Germinal center (tissue), 1 donor: ENCODE measurements around the gene SGO1.
"Not testable (repeated sequence)": the region's sequence is repeated elsewhere in the genome, so short reads cannot be mapped to it uniquely, and the experiment has no call there.

ENCODE experiments used
- DNase-seq: peaks from one replicate; pipeline ENCODE4 v3.0.0; 2012; ENCODE audit warnings: mixed read lengths, low spot score

The SGO1 gene

DNA sequence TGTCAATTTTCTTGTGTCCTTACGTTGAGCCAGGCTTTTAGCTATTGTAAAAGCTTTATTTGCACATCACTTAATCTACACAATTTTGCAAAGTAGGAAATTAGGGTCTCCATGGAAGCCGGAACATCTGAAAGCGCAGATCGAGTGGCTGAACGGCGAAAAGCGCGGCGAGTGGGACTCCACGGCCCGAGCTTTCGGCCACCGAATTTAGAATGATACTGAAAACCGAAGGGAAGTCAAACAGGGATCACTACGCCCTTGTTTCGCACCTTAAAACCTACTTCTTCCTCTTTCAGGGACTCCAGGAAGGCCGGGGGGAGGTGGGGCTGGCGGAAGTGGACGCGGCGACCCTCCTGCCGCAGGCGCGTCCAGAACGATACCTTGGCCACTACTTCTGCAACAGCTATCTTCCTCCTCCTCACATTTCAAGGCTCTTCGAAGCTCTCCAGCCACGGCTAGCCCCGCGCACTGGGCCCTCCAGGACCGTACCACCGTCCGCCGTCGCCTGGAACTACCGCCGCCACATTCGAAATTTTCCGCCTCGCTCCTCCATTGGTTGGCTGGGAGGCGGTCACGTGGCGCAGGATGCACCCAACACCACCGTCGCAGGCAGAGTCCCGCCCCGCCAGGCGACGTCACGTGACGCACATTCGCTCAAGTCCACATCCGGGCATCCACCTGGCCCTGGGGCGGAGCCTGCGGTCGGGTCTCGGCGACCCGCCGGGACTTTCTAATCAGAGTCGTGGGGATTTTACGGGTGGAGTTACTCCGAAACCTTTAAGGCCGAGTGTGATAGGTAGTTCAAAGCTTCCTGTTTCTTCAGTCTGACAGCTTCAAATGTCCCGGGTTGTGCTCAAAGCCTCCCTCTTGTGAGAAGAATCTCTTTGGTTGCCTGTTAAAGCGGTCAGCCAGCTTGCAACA, at the start of gene SGO1:
TSS of gene SGO1 (minus strand) at position 528 of the 921 bp plus-strand sequence. CDS start 2,179 bp downstream, outside the sequence.
- DNase-seq = peak; percentile 98

DNA sequence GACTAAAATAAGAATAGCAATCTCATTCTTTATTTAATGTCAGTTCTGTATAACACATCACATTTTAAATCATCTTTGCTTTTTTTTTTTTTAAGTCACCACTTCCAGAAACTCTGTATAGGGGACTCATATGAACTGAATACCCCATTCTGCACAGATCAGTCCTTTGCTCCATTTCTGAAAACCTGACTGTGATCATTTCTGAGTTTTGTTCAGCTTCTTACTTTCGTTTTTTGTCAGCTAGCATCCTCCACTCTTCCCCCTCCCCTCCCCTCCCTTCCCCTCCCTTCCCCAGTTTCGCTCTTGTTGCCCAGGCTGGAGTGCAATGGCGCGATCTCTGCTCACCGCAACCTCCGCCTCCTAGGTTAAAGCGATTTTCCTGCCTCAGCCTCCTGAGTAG, 49.8 kb upstream of the SGO1 start:
- no peak for DNase-seq

DNA sequence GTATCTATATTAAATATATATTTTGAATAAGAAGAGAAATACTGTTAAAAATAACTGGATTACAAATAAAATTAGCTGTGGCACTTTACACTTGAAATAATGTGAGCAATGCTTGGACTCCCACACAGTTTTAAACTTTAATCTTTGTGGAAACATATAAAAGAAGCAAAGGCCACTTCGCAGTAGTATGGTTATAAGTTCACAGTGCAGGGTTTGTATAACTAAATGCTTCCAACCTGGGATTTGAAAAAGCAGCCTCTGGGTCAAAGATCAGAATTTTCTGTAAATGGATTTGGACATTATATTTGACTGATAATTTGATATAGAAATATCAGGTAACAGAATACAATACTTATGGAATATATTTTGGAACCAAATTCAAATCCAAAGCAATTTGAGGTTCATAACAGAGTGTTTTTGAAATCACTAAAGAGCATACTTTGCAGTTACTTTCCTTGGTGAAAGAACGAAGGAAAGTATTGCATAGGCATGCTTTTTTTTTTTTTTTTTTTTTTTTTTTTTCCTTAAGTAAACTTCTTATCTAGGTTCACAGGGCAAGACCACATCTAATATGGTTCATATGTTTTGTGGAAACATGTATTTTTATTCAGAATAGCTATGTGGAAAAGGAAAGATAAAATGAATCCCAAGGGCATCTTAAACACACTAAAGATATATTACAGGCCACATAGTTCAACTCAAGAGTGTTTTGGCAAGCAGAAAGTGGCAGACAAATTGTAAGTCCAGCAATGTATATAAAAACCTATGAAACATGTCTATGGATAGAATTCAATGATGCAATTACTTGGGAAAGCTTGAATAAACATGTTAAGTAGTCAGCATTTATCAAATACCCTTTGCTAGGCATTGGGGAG, 47.1 kb upstream of the SGO1 start:
- no peak for DNase-seq

DNA sequence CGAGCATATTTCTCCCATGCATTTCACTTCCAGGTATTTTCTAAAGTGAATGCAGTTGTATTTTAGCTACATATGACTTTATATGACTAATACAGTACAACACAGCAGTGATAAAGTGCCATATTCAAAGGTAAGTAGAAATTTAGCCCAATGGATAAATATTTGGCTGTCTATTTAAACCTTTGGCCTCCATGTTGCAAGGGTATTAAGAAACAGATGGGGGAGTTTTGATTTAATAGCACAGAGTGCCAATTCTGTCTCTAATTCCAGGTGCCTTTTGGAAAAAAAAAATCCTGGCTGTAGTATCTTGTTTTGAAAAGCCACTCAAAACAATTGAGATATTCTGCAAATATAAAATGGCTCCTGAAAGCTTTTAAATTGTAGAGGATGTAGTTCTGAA, 44.9 kb upstream of the SGO1 start:
- no peak for DNase-seq

DNA sequence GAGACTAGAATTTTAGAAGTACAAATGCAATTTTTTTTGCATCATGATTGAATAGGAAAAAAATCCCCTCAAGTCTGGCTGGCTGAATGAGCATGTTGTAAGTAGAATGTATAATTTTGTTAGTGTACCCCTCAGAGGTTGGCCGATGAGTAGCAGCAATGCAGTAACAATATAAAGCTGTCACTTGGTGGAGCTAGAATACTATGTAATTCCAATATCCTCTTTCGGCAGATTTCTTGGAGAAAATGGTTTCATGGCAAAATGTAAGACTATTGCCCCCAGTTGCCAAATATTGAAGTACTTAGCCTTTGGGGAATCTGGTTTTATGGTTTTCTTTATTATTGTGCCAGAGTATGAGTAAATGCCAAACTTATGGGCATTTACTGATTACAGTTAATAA, 39.8 kb upstream of the SGO1 start:
- no peak for DNase-seq

DNA sequence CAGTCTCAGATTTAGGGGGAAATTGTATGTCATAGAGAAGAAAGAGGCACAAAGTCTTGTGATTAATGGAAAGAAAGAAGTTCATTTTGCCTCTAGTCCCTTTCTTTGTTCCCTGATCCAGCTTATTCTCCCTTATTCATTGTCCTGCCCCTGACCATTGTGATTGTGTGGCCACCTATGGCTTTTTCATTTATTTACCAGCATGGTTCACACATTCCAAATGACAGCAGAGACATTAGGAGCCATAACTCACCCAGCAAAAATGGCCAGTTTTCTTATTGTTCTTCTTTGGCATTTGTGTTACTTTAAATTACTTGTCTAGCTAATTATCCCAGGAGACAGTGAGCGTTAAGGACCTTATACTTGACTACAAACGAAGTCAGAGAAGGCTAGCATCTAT, 36.3 kb upstream of the SGO1 start:
- no peak for DNase-seq

DNA sequence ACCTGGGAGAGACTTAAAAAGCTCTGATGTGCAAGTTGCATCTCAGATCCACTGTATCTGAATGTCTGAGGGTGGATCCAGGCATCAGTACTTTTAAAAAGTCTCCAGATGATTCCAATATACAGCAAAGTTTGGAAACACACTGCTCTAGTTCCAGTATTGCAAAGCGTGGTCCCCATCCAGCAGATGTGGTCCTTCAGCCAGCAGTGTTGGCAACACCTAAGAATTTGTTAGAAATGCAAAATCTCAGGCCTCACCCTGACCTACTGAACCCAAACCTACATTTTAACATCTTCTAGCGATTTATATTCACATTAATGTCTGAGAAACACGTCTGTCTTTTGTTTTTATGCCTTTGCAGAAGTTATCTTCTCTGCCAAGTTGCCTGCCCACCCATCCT, 32.2 kb upstream of the SGO1 start:
- no peak for DNase-seq

DNA sequence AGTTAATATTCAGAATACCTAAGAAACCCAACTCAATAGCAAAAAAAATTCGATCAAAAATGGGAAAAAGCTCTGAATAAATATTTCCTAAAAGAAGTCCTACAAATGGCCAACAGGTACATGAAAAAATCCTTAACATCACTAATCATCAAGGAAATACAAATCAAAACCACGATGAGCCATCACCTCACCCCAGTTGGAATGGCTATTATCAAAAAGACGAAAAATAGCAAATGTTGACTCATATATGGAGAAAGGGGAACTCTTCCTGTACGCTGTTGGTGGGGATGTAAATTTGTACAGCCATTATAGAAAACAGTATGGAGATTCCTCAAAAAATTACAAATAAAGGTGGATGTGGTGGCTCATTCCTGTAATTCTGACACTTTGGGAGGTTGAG, 29.6 kb upstream of the SGO1 start:
- DNase-seq = no peak

DNA sequence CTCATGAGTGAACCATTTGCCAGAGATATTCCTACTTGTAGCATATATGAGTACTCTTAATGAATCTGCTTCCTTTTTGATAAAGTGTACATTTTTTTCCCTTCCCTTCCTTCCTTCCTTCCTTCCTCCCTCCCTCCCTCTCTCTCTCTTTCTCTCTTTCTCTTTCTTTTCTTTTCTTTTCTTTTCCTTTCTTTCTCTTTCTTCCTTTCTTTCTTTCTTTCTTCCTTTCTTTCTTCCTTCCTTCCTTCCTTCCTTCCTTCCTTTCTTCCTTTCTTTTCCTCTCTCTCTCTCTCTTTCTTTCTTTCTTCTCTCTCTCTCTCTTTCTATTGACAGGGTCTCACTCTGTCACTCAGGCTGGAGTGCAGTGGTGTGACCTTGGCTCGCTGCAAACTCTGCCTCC, 27.5 kb upstream of the SGO1 start:
- not testable (repeated sequence) for DNase-seq

DNA sequence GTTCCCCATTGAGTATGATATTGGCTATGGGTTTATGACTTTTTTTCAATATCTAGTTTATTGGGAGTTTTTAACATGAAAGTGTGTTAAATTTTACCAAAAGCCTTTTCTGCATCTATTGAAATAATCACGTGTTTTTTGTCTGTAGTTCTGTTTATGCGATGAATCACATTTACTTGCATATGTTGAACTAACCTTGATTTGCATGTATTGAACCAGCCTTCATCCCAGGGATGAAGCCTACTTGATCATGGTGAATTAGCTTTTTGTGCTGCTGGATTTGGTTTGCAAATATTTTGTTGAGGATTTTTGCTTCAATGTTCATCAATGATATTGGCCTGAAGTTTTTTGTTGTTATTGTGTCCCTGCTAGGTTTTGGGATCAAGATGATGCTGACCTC, 21.9 kb upstream of the SGO1 start:
- DNase-seq = not testable (repeated sequence)

DNA sequence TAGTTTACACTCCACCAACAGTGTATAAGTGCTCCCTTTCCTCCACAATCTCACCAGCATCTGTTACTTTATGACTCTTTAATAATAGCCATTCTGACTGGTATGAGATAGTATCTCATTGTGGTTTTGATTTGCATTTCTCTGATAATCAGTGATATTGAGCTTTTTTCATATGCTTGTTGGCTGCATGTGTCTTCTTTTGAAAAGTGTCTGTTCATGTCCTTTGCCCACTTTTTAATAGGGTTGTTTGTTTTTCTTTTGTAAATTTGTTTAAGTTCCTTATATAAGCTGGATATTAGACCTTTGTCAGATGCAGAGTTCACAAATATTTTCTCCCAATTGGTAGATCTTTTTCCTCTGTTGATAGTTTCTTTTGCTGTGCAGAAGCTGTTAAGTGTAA, 19.9 kb upstream of the SGO1 start:
- not testable (repeated sequence) for DNase-seq

DNA sequence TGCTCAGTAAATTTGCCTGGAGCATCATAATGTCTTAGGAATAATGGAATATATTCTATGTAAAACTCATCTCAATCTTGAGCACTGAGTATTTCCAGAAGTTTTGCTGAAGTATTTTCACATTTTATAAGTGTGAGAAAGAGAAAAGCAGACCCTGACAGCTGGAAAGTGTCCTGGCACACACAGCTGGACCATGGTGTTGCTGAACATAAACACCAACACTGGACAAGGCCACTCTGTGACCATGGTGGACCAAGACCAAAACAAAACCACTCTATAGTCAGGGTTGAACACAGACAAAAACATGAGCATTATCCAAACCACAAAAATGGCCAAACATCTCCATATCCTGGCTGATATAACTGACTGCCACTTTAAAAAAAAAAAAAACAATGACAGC, 15.1 kb upstream of the SGO1 start:
- no peak for DNase-seq

DNA sequence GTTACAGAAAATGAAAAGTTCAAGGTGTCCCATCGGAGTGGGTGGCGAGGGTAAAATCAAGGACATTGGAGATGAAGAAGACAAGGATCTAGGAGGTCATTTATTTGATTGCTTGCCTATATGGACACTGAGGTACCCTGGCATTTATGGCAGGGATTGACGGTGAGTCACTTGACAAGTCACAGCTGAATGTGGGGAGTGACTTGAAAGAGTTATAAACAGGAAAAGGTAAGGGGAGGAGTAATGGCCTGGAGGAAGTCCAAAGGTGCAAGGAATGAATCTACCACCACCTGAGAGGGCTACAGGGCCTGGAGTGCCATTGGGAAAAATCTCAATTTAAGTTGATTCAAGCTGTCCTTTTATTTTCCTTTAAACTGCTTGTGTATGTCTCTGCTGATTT, 11.8 kb upstream of the SGO1 start:
- no peak for DNase-seq

DNA sequence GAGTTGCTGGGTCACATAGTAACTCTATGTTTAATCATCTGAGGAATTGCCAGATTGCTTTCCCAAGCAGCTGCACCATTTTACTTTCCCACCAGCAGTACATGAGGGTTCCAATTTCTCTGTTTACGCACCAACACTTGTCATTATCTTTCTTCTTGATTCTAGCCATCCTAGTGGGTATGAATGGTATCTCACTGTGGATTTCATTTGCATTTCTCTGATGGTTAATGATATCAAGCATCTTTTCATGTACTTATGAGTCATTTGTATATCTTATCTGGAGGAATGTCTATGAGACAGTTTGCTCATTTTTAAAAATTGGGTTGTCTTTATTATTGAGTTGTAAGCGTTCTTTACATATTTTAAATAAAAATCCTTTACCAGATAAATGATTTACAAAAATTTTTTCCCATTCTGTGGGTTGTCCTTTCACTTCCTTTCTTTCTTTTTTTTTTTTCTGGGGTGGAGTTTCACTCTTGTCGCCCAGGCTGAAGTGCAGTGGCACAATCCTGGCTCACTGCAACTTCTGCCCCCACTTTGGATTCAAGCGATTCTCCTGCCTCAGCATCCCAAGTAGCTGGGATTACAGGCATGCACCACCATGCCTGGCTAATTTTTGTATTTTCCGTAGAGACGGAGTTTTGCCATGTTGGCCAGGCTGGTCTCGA, 8.9 kb upstream of the SGO1 start:
- DNase-seq = no peak

DNA sequence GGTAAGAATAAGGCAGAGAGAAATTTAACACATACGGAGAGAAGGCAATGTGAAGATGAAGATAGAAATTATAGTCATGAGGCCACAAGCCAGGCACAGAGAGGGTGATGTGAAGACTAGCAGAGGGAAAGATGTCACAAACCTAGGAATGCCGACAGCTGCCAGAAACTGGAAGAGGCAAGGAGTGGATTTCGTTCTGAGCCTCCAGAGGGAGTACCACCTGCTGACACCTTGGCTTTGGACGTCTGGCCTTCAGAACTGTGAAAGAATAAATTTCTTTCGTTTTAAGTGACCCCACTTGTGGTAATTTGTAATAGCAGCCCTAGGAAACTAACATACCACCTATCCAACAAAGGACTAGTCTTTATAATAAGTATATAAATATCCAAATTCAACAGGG, 5.0 kb upstream of the SGO1 start:
- DNase-seq = no peak

DNA sequence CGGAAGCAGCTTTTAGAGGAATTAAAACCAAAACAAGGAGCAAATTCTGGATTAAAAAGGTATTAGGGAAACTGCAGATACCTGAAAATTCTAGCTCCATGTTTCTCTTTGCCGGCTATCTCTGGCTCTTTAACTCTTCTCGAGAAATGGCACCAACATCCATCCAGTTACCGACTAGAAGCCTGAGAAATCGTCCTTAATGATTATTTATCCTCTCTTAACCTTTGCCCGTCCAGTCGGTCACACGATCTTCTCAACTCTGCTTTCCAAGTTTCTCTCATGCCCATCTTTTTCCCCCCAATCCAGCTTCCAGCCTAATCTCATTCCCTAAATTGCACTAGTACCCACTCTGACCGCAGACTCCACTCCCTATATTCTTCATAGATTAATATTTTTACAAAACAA, 596 bp upstream of the SGO1 start:
- DNase-seq = no peak

DNA sequence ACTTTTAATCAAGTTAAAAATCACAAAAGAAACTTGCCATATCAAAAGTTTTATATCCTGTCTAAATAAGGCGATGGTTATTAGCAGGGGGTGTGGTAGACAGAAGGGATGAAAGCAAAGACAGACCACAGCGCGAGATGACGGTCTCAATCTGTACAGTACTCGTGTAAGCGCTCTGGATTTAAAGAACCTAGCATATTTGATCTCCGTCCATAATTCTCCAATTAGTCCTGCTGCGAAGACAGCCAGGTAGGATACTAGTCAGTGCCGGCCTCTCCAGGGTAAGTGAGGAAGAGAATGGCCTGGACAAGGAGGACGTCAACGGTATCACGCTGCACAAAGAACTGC, 701 bp downstream of the SGO1 start:
- DNase-seq = peak; percentile 11

DNA sequence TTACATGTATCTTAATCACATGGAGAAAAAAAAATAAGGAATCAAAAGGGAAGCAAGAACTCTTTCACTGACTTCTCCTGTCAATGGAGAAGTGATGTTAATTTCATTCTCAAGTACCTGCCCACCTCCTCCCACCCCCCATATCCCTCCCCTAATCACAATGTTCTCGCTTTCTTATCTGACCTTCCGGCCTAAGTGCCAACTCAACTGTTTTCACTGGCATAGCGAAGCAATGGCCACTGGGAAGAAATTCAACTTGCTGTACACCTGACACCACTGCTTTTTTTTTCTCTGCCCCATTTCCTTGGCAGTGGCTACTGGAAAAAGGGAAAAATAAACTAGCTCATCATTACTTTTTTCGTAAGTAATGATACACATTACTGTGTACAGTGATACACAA, 3.8 kb downstream of the SGO1 start:
- no peak for DNase-seq

DNA sequence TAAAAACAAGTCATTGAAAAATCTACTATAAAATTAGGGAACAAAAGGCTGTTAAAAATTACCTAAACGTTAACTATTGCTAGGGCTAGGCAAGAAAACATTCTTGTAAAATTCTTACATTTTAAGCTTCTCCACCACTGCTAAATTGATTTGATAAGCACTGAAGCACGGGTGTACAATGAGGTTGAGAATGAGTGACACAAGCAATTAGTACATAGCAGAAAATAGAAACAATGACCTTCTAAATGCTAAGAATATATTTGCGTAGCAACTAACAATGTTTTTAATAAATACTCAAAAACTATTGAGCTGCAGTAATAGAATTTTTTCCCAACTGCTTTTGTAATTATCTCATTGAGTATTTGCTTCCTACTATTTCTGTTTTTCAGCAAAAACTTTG, 4.7 kb downstream of the SGO1 start:
- no peak for DNase-seq

DNA sequence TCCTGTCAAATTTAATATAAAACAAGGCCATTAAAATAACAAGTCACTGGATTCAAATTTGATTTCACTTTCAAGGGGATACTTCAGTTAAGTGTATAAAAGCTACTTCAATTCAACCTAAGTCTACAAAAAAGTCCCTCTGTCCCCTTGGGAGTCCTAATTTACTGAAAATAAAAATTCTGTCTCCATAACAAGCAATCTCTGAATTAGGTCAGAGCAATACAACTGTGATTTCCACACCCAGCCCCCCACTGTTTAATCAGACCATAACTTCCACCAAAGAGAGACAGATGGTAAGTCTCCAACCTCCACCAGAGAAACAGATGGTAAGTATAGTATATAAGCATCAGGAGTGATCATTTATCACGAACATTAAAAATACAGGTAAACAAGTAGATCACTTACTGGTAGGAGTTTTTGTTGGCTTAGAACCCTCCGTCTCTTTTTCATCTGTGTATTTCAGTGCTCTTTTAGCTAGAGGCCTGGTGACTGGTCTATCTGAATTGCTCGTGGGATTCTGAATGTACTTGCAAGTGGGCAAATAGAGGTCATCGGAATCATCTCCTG, 12.1 kb downstream of the SGO1 start:
- no peak for DNase-seq

DNA sequence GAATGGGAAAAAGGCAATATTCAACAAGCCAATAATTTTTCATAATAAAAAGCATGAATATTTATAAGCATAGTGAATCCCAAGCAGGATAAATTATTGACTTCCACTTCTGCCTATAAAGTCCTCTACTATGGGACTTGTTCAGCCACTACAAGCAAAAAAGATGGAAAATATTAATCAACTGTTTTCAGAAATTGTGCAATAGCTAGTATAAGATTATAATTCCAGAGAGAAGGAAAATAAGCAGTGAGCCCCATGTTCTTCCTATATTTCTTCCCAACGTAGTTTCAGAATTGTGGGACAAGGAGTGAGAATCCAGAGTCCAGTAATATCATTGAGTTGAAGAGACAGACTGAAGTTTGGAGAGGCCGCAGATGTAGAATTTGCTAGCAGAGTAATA, 24.3 kb downstream of the SGO1 start:
- DNase-seq = no peak

DNA sequence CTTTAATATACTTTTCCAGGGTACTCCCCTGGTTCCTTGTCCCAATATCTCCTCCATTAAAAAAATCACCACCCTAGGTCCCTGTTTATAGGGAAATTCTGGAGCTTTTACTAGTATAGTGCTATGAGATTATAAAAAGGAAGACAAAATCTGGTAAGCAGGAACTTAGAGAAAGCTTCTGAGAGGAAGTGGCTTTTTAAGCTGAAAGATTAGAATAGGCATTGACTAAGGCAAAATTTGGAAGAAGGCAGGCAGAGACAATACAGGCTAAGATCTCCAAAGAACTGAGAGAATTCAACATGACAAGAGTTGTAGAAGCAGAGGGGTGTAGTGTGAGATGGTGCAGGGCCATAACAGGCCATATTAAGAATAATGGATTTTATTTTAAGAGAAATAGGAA, 25.8 kb downstream of the SGO1 start:
- peak; percentile 12 for DNase-seq
